Measurements from ENCODE around the gene OLFML2A.

The OLFML2A gene

GRCh38 chr9:124788542-124789217 lies 11.7 kb downstream of the OLFML2A start:
- peaks cover 5% of the 10 kb centered on the region for H3K4me1 Mint-ChIP-seq
- H3K4me3 Mint-ChIP-seq = no peak overlapping the region
- no peaks in the 10 kb centered on the region for H3K9me3 Mint-ChIP-seq
- no peaks in the 10 kb centered on the region for H3K36me3 Mint-ChIP-seq
- H3K27ac Mint-ChIP-seq = no peak overlapping the region
- H3K27me3 Mint-ChIP-seq = peaks cover 57% of the 10 kb centered on the region
- DNase-seq = no peak
- CTCF ChIA-PET = interaction anchor here (1.5 kb wide), 1 partner anchor 11 kb away, joined by 4 read pairs; the partner anchor contains the start of gene OLFML2A

- Mint-ChIP-seq H3K4me1 (peaks cover 5% of the 10 kb centered on the region), H3K36me3 (no peaks in the 10 kb centered on the region), H3K9me3 (no peaks in the 10 kb centered on the region), H3K4me3 (no peak overlapping the region), H3K27ac (no peak overlapping the region), H3K27me3 (peaks cover 62% of the 10 kb centered on the region)
- CTCF ChIA-PET = interaction anchor here (0.6 to 1.5 kb wide), 4 partner anchors 12 to 59 kb away, joined by 3 to 4 read pairs (median 3); partner anchors contain the start of gene OLFML2A
- DNase-seq = peak; percentile 0
These were observed 12.6 kb downstream of the OLFML2A start for GRCh38 chr9:124789531-124789930.

- Mint-ChIP-seq H3K36me3 (no peaks in the 10 kb centered on the region), H3K27ac (no peak overlapping the region), H3K4me3 (no peak overlapping the region), H3K27me3 (peaks cover 68% of the 10 kb centered on the region), H3K4me1 (peaks cover 5% of the 10 kb centered on the region), H3K9me3 (no peaks in the 10 kb centered on the region)
- CTCF ChIA-PET = interaction anchor here (1.0 to 1.5 kb wide), 3 partner anchors 13 to 58 kb away, joined by 3 to 4 read pairs (median 3); partner anchors contain the start of gene OLFML2A
- DNase-seq = peak; percentile 3
These were observed 13.4 kb downstream of the OLFML2A start for GRCh38 chr9:124790301-124790700.

- DNase-seq = peak; percentile 14
- Mint-ChIP-seq H3K27me3 (peaks cover 70% of the 10 kb centered on the region), H3K4me1 (peaks cover 5% of the 10 kb centered on the region), H3K36me3 (no peaks in the 10 kb centered on the region), H3K27ac (no peak overlapping the region), H3K4me3 (no peak overlapping the region), H3K9me3 (no peaks in the 10 kb centered on the region)
- CTCF ChIA-PET = no interaction called here
These were observed 14.0 kb downstream of the OLFML2A start for GRCh38 chr9:124790801-124791505.

GRCh38 chr9:124792257-124793014 lies 15.5 kb downstream of the OLFML2A start:
- Mint-ChIP-seq H3K36me3 (no peaks in the 10 kb centered on the region), H3K27ac (no peak overlapping the region), H3K9me3 (no peaks in the 10 kb centered on the region), H3K4me1 (peaks cover 5% of the 10 kb centered on the region), H3K4me3 (no peak overlapping the region), H3K27me3 (peaks cover 74% of the 10 kb centered on the region)
- CTCF ChIA-PET = no interaction called here
- DNase-seq = no peak

GRCh38 chr9:124793015-124793541 lies 16.1 kb downstream of the OLFML2A start:
- no peak for DNase-seq
- Mint-ChIP-seq H3K9me3 (no peaks in the 10 kb centered on the region), H3K4me3 (no peak overlapping the region), H3K27me3 (peaks cover 74% of the 10 kb centered on the region), H3K4me1 (peaks cover 5% of the 10 kb centered on the region), H3K36me3 (no peaks in the 10 kb centered on the region), H3K27ac (no peak overlapping the region)
- CTCF ChIA-PET = interaction anchor here (0.7 kb wide), 1 partner anchor 59 kb away, joined by 4 read pairs; no protein-coding TSS in a partner anchor

- CTCF ChIA-PET = interaction anchor here (1.1 kb wide), 1 partner anchor 37 kb away, joined by 3 read pairs; no protein-coding TSS in a partner anchor
- no peak for DNase-seq
- Mint-ChIP-seq H3K4me3 (no peak overlapping the region), H3K9me3 (no peaks in the 10 kb centered on the region), H3K36me3 (no peaks in the 10 kb centered on the region), H3K27ac (no peak overlapping the region), H3K27me3 (peaks cover 69% of the 10 kb centered on the region), H3K4me1 (peaks cover 5% of the 10 kb centered on the region)
These were observed 18.1 kb downstream of the OLFML2A start for GRCh38 chr9:124794902-124795491.

- Mint-ChIP-seq H3K27ac (no peak overlapping the region), H3K4me3 (no peak overlapping the region), H3K36me3 (no peaks in the 10 kb centered on the region), H3K4me1 (peaks cover 5% of the 10 kb centered on the region), H3K9me3 (no peaks in the 10 kb centered on the region), H3K27me3 (peaks cover 69% of the 10 kb centered on the region)
- no peak for DNase-seq
- CTCF ChIA-PET = interaction anchor here (0.6 to 1.9 kb wide), 5 partner anchors 21 to 438 kb away, joined by 3 to 10 read pairs (median 3); partner anchors contain the start of gene WDR38
These were observed 19.0 kb downstream of the OLFML2A start for GRCh38 chr9:124795881-124796431.

- Mint-ChIP-seq H3K4me3 (no peak overlapping the region), H3K27me3 (peaks cover 69% of the 10 kb centered on the region), H3K36me3 (no peaks in the 10 kb centered on the region), H3K27ac (no peak overlapping the region), H3K4me1 (no peaks in the 10 kb centered on the region), H3K9me3 (no peaks in the 10 kb centered on the region)
- CTCF ChIA-PET = interaction anchor here (1.0 to 1.9 kb wide), 3 partner anchors 8 to 56 kb away, joined by 3 to 10 read pairs (median 4); partner anchors contain the start of gene WDR38
- DNase-seq = no peak
These were observed 20.6 kb downstream of the OLFML2A start for GRCh38 chr9:124797343-124798103.

- DNase-seq = no peak
- Mint-ChIP-seq H3K4me3 (no peak overlapping the region), H3K27ac (no peak overlapping the region), H3K4me1 (no peaks in the 10 kb centered on the region), H3K36me3 (no peaks in the 10 kb centered on the region), H3K9me3 (no peaks in the 10 kb centered on the region), H3K27me3 (peaks cover 60% of the 10 kb centered on the region)
- CTCF ChIA-PET = interaction anchor here (0.6 kb wide), 1 partner anchor 1503 kb away, joined by 3 read pairs; no protein-coding TSS in a partner anchor
These were observed 22.5 kb downstream of the OLFML2A start for GRCh38 chr9:124799274-124800006.

- CTCF ChIA-PET = interaction anchor here (0.6 kb wide), 1 partner anchor 1504 kb away, joined by 3 read pairs; no protein-coding TSS in a partner anchor
- no peak overlapping the region for H3K27ac Mint-ChIP-seq
- H3K4me3 Mint-ChIP-seq = no peak overlapping the region
- H3K36me3 Mint-ChIP-seq = no peaks in the 10 kb centered on the region
- no peak for DNase-seq
- H3K27me3 Mint-ChIP-seq = peaks cover 57% of the 10 kb centered on the region
- H3K4me1 Mint-ChIP-seq = no peaks in the 10 kb centered on the region
- H3K9me3 Mint-ChIP-seq = no peaks in the 10 kb centered on the region
These were observed 23.6 kb downstream of the OLFML2A start for GRCh38 chr9:124800306-124801259.
